HG03442 (cell line): ENCODE data around the gene NGFR.

Experiments
- ATAC-seq: cut with Tn5 transposase; IDR thresholded peaks from one replicate; pipeline ENCODE4 v1.9.1; 2021; ENCODE audit warnings: mild to moderate bottlenecking, moderate library complexity; ENCODE audit not compliant: unreplicated experiment

The NGFR gene

DNA sequence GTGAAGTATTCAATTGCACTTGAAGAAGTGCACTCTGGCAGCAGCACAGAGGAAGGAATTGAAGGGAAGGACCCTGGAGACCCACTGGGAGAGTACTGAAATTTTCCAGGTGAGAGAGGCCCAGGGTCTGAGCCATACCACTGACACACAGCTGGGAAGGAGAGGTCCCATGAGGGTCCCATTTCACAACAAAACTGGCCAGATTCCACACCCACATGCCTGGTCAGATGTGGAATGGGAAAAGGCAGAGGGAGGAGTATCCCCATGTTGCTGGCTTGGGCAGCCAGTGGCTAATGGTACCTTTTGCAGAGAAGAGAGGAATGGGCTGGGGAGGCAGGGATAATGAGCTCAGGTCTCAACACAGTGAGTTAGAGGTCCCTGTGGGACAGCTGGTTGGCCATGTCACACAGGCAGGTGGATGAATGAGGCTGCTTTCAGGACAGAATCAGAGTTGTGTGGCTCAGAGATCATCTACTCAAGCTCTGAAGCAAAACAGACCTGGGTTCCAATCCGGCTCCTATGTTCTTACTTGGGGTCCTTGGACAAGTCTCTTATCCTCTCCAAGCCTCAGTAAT lies 26.2 kb upstream of the NGFR start:
- ATAC-seq: no peak

DNA sequence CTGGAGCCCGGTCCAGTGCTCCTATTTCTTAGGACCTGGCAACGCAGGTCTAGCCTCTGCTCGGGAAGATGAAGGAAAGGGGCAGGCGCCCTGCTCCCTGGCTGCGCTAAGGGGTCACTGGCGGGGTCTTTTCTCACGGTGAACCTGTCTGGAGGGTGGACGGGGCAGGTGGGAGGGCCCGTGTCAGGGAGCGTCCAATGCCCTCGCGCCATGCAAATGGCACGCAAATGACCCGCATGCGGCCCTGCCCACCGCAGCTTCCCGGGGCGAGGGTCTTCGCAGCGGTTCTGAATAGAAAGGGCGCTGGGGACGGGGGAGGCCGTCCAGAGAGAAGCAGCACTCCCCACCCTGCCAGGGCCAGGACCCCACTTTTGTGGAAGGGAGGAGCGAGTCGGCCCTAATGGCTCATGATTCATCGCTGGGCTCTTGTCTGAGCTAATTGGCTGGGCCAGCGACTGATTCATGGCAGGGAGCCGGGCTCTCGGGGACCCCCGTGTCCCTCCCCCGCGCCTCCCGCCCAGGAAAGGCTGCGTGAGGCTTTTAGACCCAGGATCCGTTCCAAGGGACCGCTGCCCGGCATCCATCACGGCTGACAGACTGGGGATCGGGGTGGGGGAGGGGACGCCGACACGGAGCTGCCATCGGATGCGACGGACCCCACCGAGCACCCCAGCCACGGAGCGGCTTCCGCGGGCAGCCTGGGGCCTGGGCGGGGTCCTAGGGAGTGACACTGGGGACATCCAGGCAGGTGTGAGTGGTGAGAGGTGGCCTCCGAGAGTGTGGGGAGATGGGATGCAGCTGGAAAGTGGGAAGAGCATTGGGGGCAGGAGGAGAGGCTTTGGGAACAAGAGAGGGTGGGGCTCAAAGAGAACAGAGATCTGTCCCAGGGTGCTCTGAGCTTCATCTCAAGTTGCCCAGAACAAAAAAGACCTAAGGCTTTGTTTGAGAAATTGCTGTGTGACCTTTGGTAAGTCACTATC lies 25.0 kb upstream of the NGFR start:
- no peak for ATAC-seq

GRCh38 chr17:49471089-49471683 lies 23.9 kb upstream of the NGFR start:
- ATAC-seq: no peak

GRCh38 chr17:49471769-49472168 lies 23.3 kb upstream of the NGFR start:
- no peak for ATAC-seq

DNA sequence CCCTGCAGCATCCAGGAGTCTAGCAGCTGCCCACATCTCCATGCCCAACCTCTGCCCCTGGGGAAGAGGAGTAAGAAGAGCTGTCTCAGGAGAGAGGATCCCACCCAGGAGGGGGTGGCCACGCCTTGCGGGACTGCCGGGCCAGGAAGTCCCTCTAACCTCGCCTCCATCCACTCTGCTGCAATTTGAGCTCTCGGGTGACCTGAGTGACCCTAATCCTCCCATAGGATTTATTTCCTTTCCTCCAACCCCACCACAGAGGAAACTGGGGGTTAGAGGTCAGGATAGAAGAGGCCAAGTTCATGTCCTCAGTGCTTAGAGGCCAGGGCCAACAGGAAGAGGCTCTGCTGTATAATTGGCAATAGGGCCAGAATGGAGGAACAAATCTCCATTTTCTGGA lies 22.6 kb upstream of the NGFR start:
- no peak for ATAC-seq

DNA sequence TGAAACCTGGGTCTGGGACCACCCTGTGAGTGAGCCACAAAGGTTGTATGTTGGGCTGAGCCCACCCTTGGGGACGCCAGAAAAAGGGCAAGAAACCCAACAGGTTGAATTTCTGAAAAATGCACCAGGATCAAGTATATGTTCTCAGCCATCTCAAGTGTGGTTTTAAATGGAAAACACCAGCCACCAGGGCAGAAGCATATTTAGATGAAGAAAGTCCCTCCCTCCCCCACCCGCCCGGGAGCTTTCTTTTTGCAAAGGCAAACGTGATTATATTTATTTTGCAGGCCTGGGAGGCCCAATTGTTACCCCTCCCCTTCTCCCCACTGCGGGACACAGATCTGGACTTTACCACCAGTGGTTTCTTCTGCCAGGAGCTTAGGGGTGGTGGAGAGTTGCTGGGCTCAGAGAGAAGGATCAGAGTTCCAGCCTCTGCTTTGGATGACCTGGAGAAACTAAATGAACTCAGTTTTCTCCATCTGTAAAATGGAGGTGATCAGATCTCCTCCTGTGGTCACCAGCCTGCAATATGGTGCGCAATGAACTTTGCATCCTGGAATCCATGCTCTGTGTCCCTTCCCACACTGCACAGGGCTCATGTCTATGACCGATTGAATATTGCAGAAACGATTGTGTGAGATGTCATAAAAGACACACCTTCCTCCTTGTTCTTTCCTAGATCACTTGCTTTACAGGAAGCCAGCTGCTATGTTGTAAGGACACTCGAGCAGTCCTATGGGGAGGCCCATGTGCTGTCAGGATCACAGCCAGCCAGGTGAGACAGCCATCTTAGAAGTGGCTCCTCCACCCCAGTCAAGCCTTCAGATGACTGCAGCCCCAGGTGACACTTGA lies 21.0 kb upstream of the NGFR start:
- ATAC-seq: no peak

- no peak for ATAC-seq
Observed at GRCh38 chr17:49477709-49478108, 17.4 kb upstream of the NGFR start.

- ATAC-seq: no peak
Observed at GRCh38 chr17:49480836-49481615, 14.1 kb upstream of the NGFR start.

- ATAC-seq: no peak
Observed at GRCh38 chr17:49482144-49482817, 12.8 kb upstream of the NGFR start.

DNA sequence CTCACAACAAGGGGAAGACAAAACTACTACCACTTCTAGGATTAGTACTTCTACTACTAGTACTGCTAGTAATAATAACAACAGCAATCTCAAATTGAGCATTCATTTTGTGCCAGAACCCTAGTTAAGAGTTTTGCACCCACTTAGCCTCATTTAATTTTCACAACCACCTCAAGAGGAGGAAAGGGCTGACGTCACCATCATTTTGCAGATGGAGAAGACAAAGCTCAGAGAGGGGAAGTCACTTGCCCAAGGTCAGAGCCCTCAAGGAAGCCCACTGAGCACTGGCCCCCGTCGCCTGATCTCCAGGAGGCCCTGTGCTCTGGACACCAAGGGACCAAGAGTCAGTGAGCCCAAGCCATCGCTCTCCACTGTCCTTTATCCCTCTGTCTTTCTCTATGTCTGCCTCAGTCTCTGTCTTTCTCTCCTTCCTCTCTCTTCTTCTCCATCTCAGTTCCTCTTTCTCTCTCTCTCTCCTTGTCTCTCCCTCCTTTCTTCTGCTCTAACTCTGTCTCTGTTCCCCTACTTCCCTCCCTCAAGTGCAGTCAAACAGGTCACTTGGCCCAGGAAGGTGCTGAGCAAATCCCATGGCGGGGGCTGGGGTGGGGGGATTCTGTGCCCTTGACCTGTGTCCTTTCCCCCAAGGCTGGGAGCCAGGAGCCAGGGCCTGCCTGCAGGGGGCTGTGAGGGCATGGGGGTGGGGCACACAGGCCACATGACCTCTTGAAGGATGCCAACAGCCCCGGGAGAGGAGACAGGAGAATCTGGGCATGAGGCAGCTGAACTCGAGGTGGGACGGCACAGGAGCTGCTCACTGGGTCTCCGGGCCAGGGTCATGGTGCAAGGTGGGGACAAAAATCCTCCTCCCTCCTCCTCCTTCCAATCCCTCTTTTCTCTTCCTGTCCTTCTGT lies 11.2 kb upstream of the NGFR start:
- ATAC-seq: no peak

DNA sequence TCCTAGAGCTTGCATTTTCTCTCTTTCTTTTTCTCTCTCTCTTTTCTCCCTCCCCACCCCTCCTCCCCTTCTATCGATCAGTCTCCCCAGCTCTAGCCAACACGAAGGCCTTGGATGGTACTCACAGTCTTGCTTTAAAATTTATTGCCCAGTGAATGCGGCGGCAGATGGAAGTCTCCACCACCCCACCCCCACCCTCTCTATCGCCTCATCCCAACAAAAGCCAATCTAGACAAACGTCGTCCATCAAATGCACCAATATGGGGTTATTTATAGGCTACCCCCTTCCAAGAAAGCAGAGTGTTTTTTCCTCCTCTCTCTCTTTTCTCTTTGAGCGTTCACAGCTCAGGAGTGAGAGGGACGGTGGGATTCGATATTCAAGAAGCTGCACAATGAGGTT lies 10.5 kb upstream of the NGFR start:
- ATAC-seq: no peak

DNA sequence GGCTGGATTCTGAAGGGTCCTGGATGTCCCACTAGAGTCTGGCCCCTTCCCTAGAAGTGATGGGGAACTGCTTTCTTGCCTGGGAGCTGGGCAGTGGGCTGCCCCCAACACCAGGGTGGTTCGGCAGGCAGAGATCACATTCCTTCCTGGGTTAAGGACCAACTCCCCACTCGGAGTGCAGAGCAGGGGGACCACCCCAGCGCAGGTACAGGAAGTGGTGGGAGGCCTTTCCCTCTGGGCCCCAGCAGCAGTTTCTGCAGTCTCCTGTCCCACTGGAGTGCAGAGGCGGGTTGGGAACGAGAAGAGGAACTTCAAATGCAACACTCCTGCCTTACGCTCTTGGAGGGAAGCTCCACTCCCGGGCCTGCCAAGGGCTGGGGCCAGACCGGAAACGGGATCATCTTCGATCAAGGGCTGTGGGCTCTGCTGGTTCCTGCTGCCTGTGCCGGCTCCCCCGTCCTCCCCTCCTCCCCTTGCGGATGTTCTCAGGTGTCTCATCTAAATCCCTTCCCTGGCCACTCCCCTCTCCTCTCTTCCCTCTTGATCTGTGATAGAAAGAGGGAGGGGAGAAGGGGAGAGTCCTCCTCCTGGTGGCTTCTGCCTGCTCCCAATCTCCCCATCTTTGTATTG lies 9.0 kb upstream of the NGFR start:
- no peak for ATAC-seq

GRCh38 chr17:49487183-49487582 lies 7.9 kb upstream of the NGFR start:
- no peak for ATAC-seq

DNA sequence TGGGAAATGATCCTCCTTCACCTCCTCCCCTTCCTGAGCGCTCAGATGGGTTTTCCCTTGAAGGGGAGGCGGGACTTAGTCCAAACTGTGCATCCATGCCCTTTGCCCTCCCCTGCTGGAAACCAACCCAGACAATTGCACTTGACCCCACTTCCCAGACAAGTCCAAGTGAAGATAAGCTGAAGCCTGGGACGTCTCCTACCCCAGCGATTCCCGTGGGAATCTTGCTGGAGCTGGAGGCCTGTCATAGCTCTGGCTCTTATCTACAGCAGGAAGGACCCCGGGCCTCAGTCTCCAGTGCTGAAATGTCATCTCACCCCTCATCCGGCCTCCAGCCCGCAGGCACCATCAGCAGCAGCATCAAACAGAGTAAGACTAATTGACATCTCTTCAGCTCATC lies 6.5 kb upstream of the NGFR start:
- ATAC-seq: no peak

DNA sequence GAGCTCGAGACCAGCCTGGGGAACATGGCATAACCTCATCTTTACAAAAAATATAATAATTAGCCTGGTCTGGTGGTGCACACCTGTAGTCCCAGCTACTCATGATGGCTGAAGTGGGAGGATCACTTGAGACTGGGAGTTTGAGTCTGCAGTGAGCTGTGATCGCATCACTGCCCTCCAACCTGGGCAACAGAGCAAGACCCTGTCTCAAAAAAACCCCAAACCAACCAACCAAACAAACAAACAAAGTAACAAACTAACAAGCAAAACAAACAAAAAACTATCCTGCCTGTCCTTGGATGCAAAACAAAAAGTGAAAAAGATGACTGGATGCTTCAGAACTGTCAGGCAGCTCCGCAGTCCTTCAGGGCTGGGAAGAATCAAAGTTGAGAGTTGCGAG lies 5.7 kb upstream of the NGFR start:
- no peak for ATAC-seq

- ATAC-seq: no peak
Observed at GRCh38 chr17:49490276-49490675, 4.8 kb upstream of the NGFR start.

DNA sequence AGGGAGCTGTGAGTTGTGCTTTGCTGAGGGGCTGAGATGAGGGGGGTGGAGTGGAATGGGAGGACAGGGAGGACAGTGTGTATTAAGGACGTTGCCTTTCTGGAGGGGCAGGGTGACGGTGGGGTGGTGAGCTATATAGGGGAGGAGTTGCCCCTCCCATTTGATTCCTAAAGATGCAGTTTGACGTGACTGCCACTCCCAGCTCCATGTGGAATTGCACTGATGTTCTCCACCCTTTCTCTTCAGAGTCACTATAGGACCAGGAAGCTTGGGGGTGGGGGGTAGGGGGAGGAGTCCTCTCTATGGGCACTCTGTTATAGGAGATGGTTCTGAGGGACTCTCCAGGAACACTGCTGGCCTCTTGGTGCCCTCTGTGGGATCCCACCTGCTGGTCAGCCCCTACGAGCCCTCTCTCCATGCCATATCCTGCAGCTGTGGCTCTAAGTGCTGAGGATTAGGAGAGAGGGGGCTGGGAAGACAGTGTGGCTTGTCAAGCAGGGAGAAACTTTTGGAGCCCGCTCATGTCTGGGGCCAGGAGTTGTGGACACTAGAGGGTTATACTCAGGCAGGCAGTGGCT lies 3.8 kb upstream of the NGFR start:
- no peak for ATAC-seq

GRCh38 chr17:49494399-49494985 lies 601 bp upstream of the NGFR start:
- no peak for ATAC-seq
